Fibroblast of skin of left biceps (primary cell): ENCODE measurements around the gene CAVIN4.
A peak's percentile ranks its signal among the peaks of the same experiment; 100 is the strongest.

Experiments
- DNase-seq, 2 experiments: peaks; one replicate each; pipeline ENCODE4 v3.0.0-alpha.2; 2013; ENCODE audit warnings: low read depth in 2 of 2

Gene CAVIN4, protein sequence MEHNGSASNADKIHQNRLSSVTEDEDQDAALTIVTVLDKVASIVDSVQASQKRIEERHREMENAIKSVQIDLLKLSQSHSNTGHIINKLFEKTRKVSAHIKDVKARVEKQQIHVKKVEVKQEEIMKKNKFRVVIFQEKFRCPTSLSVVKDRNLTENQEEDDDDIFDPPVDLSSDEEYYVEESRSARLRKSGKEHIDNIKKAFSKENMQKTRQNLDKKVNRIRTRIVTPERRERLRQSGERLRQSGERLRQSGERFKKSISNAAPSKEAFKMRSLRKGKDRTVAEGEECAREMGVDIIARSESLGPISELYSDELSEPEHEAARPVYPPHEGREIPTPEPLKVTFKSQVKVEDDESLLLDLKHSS

DNA sequence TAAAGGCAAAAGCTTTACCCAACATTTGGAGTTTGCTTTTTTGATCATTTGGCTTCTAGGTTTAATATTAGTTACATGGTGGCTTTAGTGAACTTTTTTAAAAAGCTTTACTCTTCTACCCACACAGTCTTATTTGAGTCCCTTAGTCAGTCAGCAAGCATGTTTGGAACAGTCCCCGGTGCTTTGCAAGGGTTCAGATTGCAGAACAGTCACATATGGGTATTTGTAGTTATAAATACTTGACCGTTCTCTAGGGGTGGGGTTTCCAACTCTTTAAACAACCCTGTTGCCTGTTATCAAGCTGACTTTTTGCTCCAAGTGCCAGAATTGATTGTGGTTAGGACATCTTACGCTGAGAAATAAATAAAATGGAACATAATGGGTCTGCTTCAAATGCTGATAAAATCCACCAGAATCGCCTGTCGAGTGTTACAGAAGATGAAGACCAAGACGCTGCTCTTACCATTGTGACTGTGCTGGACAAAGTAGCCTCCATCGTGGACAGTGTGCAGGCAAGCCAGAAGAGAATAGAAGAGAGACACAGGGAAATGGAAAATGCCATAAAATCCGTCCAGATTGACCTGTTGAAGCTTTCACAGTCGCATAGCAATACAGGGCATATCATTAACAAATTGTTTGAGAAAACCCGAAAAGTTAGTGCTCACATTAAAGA, at the start of gene CAVIN4:
TSS of gene CAVIN4 (plus strand) at position 304 of the 673 bp plus-strand sequence. CDS start at position 369, 65 bp downstream.
- DNase-seq: no peak

- DNase-seq: no peak
These were observed 43.5 kb upstream of the CAVIN4 start for GRCh38 chr9:100534401-100534800.

DNA sequence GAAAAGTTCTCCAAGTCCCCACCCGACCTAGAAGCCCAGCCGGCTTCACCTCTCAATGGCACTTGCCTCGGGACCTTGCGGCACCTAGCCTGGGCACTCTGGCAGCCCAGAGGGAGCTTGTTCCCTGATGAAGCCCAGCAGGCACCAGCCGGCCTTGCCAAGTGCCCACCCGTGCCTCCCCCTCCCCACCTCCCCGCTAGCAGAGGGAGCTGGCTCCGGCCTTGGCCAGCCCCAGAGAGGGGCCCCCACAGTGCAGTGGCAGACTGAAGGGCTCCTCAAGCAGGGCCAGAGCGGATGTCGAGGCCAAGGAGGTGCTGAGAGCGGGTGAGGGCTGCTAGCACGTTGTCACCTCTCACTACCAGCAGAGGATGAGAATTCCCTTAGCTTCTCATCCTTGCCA, 37.6 kb upstream of the CAVIN4 start:
- DNase-seq: no peak

DNA sequence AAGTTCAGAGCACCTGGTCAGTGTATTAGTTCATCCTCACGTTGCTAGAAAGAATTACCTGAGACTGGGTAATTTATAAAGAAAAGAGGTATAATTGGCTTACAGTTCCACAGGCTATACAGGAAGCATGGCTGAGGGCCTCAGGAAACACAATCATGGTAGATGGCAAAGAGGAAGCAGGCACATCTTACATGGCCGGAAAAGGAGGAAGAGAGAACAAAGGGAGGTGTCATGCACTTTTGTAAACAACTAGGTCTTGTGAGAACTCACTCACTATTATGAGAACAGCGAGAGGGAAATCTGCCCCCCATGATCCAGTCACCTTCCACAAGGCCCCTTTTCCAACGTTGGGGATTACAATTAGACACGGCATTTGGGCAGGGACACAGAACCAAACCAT, 28.8 kb upstream of the CAVIN4 start:
- DNase-seq: no peak

DNA sequence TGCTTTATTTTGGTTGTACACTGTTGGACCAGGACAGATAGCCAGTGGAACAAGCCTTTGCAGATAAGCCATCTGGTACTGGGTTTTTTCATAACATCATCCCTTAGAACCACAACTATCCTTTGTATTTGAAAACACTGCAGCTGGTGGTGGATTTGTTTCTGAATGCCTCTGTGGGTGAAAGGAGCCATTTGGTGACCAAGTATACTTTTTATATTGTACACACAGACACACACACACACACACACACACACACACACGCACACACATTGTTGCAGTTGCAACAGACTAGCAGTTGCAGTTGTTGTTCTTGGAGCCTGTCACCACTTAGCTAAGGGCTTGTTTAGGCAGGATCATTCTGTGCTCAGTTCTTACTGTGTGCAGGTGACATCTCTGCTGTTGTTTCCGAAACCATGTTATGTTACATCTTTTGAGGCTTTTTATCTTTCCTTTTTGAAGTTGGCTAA, 22.9 kb upstream of the CAVIN4 start:
- no peak for DNase-seq

- no peak for DNase-seq
These were observed 22.4 kb upstream of the CAVIN4 start for GRCh38 chr9:100555471-100555870.

DNA sequence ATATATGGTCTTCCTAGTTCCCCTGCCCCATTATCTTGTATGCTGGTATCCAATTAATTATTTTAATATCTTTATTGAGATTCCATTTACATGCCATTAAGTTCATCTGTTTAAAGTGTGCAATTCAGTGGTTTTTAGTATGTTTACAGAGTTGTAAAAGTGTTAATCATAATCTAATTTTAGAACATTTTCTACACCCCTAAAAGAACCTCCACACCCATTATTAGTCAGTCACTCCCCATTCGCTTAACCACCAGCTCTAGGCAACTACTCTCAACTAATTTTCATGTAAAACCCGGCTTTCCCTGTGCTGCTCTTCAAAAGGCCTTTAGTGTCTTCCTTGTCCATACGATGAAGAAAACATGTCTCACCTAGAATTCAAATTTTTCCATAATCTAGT, 20.8 kb upstream of the CAVIN4 start:
- no peak for DNase-seq

DNA sequence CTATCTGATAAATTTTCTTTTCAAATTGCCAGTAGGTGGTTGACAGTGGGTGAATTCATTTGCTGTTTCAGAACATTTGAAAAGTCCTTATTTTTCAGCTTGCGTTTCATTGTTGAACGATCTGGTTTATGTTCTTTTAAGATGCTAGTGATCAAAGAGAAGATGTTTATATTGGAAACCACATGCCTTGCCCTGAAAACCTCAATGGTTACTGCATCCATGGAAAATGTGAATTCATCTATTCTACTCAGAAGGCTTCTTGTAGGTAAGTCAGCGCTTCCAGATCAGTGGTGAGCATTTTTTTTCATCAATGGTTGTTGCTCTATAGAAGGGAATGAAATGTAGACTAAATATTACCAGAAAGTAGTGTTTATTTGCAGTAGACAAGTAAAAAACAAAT, 16.6 kb upstream of the CAVIN4 start:
- DNase-seq: no peak

GRCh38 chr9:100567856-100568255, 10.0 kb upstream of the CAVIN4 start:
- no peak for DNase-seq

DNA sequence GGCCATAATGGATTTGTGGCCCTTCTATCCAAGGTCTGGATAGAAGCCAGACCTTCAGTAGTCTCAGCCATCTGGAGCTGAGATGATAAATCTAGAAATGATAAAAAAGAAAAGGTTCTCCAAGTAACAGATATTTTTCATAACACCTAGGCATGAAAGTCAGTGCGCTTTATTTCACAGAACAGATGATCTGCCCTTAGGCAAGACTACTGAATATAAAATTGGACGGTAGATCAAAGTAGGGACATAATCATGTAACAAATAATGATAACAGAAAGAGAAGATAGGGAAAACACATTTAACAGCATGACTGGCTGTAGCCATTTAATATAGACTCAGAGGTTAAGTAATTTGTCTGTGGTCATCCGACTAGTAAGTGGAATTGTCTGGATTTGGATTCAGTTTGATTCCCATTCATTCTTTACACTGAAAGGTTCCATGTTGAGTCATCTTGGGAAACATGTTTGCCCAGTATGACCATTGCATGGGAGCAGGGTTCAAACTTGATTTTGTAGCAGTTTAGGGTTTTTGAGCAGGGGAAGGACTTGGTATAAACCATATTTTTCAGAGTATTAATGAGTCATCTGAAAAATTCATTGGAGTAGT, 4.1 kb upstream of the CAVIN4 start:
- no peak for DNase-seq

- no peak for DNase-seq
These were observed 2.9 kb upstream of the CAVIN4 start for GRCh38 chr9:100575006-100575405.

GRCh38 chr9:100575765-100576386, 2.0 kb upstream of the CAVIN4 start:
- DNase-seq: peak; percentile 31 to 33

- no peak for DNase-seq
These were observed 731 bp downstream of the CAVIN4 start for GRCh38 chr9:100578610-100579009.

DNA sequence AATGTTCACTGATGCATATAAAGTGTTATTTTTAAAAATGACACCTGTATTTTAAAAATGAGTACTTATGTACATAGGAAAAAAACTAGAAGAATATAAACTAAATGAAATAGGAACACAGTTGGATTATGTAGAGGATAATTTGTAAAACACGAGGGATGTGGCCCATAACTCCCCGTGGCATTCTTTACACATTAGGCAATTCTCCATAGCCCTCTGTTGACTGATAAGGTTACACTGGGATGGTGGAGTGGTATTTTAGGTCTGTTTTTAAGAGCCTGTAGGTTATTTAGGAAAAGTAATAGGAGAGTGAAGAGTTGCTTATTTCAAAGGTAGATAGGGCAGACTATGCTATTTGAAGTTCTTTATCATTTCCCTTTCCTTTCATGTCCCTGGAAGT, 1.8 kb downstream of the CAVIN4 start:
- DNase-seq: no peak

- DNase-seq: no peak
These were observed 2.4 kb downstream of the CAVIN4 start for GRCh38 chr9:100580257-100580656.

GRCh38 chr9:100581081-100581480, 3.2 kb downstream of the CAVIN4 start:
- DNase-seq: no peak

GRCh38 chr9:100581661-100582060, 3.8 kb downstream of the CAVIN4 start:
- DNase-seq: no peak

- DNase-seq: no peak
These were observed 5.3 kb downstream of the CAVIN4 start for GRCh38 chr9:100583014-100583802.

DNA sequence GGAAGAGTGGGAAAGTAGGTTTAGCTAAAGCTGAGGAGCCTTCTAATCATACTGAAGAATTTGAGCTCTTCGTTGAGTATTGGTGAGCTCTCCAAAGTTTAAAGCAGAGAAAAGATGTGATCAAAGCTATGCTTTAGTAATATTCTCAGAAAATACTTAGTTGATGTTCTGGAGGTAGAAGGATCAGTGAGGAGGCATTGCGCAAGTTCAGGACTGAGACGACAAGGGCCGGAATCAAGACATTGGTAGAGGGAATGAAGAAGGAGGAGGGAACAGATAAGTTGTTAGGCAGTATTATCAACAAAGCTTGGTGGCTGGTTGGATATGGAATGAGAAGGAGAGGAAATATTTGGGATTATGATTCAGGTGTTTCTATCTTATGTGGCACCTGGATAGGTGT, 7.1 kb downstream of the CAVIN4 start:
- no peak for DNase-seq

DNA sequence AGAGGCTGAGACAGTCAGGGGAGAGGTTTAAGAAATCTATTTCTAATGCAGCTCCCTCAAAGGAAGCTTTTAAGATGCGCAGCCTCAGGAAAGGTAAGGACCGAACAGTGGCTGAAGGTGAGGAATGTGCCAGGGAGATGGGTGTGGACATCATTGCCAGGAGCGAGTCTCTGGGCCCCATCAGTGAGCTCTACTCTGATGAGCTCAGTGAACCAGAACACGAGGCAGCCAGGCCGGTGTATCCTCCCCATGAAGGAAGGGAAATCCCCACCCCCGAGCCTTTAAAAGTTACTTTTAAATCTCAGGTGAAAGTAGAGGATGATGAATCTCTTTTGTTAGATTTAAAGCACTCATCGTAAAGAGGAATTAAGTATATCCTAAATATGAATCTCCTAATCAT, 8.2 kb downstream of the CAVIN4 start:
- DNase-seq: no peak

DNA sequence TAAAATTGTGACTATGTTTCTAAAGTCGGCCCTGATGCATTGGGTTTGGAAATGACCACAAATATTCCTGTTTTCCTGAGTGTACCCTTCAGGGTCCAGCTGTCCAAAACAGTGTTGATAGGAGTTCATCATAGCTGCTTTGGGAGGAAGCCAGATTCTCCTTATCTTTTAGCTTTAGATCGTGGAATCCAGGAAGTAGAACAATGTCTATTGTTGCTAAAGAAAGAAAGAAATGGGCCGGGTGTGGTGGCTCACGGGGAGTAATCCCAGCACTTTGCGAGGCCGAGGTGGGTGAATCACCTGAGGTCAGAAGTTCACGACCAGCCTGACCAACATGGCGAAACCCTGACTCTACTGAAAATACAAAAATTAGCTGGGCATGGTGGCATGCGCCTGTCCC, 9.5 kb downstream of the CAVIN4 start:
- no peak for DNase-seq

GRCh38 chr9:100589582-100589981, 11.7 kb downstream of the CAVIN4 start:
- peak in 1 of 2 experiments; percentile 32 for DNase-seq
